HG02943 (cell line): Measurements from ENCODE around the gene FLT1.

Source experiments
- ATAC-seq: cut with Tn5 transposase; IDR thresholded peaks from one replicate; pipeline ENCODE4 v1.9.1; 2021; ENCODE audit warnings: mild to moderate bottlenecking, low read depth, moderate library complexity; ENCODE audit not compliant: unreplicated experiment

The FLT1 gene

GRCh38 chr13:28488376-28489005 lies 6.4 kb downstream of the FLT1 start:
- ATAC-seq = no peak

- ATAC-seq = no peak
These were observed 8.9 kb downstream of the FLT1 start for GRCh38 chr13:28485996-28486543.

GRCh38 chr13:28485551-28485950 lies 9.4 kb downstream of the FLT1 start:
- no peak for ATAC-seq

- ATAC-seq = no peak
These were observed 9.8 kb downstream of the FLT1 start for GRCh38 chr13:28485097-28485496.

- no peak for ATAC-seq
These were observed 11.5 kb downstream of the FLT1 start for GRCh38 chr13:28483313-28483931.

GRCh38 chr13:28479005-28479404 lies 15.9 kb downstream of the FLT1 start:
- ATAC-seq = no peak

- ATAC-seq = no peak
These were observed 16.8 kb downstream of the FLT1 start for GRCh38 chr13:28478127-28478526.

- ATAC-seq = no peak
These were observed 17.3 kb downstream of the FLT1 start for GRCh38 chr13:28477709-28477973.

- ATAC-seq = no peak
These were observed 17.8 kb downstream of the FLT1 start for GRCh38 chr13:28476919-28477708.

- no peak for ATAC-seq
These were observed 18.8 kb downstream of the FLT1 start for GRCh38 chr13:28475916-28476725.

GRCh38 chr13:28474491-28475134 lies 20.3 kb downstream of the FLT1 start:
- no peak for ATAC-seq

GRCh38 chr13:28473044-28473443 lies 21.9 kb downstream of the FLT1 start:
- no peak for ATAC-seq

- ATAC-seq = no peak
These were observed 23.5 kb downstream of the FLT1 start for GRCh38 chr13:28471421-28471820.

- no peak for ATAC-seq
These were observed 24.6 kb downstream of the FLT1 start for GRCh38 chr13:28470296-28470695.

- ATAC-seq = no peak
These were observed 25.6 kb downstream of the FLT1 start for GRCh38 chr13:28469316-28469715.

GRCh38 chr13:28468023-28468915 lies 26.7 kb downstream of the FLT1 start:
- no peak for ATAC-seq

- no peak for ATAC-seq
These were observed 27.9 kb downstream of the FLT1 start for GRCh38 chr13:28467034-28467433.

GRCh38 chr13:28466151-28466550 lies 28.8 kb downstream of the FLT1 start:
- no peak for ATAC-seq

GRCh38 chr13:28464861-28465460 lies 30.0 kb downstream of the FLT1 start:
- ATAC-seq = no peak
